Measurements from ENCODE around the gene RNF157.

- TF ChIP-seq, protein P1, sequence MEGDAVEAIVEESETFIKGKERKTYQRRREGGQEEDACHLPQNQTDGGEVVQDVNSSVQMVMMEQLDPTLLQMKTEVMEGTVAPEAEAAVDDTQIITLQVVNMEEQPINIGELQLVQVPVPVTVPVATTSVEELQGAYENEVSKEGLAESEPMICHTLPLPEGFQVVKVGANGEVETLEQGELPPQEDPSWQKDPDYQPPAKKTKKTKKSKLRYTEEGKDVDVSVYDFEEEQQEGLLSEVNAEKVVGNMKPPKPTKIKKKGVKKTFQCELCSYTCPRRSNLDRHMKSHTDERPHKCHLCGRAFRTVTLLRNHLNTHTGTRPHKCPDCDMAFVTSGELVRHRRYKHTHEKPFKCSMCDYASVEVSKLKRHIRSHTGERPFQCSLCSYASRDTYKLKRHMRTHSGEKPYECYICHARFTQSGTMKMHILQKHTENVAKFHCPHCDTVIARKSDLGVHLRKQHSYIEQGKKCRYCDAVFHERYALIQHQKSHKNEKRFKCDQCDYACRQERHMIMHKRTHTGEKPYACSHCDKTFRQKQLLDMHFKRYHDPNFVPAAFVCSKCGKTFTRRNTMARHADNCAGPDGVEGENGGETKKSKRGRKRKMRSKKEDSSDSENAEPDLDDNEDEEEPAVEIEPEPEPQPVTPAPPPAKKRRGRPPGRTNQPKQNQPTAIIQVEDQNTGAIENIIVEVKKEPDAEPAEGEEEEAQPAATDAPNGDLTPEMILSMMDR (IDR thresholded peaks at IDR 0.05): no peak
- TF ChIP-seq POLR2A (IDR thresholded peaks at IDR 0.05) (no peak), POLR2AphosphoS5 (IDR thresholded peaks at IDR 0.05) (no peak)
Observed at GRCh38 chr17:76097716-76098295, 142.5 kb downstream of the RNF157 start.
